ENCODE measurements around the gene AP1G1. TPM values are rescaled to one million over a fixed set of nuclear protein-coding genes. Genes with fewer than 3 reads are reported as not detected.

The AP1G1 gene
- total and polyA plus RNA-seq, 4 experiments from 2014 or later = 7.6 to 103 (median 57.0) TPM

- H3K4me3 ChIP-seq (ENCODE audit: low read length in 2 of 2) = no peak overlapping the region
- ChIA-PET POLR2A (ENCODE audit: partially characterized antibody) (no interaction called here), CTCF (ENCODE audit: partially characterized antibody) (interaction anchor here (1.5 kb wide), 1 partner anchor 112 kb away, joined by 4 read pairs; no protein-coding TSS in a partner anchor)
- H3K27me3 ChIP-seq (ENCODE audit: insufficient read depth, low read length) = no peaks in the 10 kb centered on the region
- Mint-ChIP-seq H3K27ac (peak overlapping the region in 1 of 7 donors; percentile 35), H3K4me3 (no peak overlapping the region), H3K27me3 (no peaks in the 10 kb centered on the region), H3K9me3 (no peaks in the 10 kb centered on the region), H3K36me3 (peaks cover 29 to 52% of the 10 kb centered on the region in 2 donors), H3K4me1 (peaks cover 6 to 16% (median 8%) of the 10 kb centered on the region in 4 donors)
- no peaks in the 10 kb centered on the region for H3K9me3 ChIP-seq (ENCODE audit: control insufficient read depth in 1 of 2, low read length in 2 of 2)
- no peaks in the 10 kb centered on the region for H3K4me1 ChIP-seq (ENCODE audit: insufficient read depth, low read length)
- DNase-seq = no peak
- intact Hi-C loops (cut with micrococcal nuclease) = no loop called here
- no peak overlapping the region for H3K27ac ChIP-seq (ENCODE audit: low read depth, low read length)
- H3K36me3 ChIP-seq (ENCODE audit: insufficient read depth, low read length) = peaks cover 23% of the 10 kb centered on the region
Measured at GRCh38 chr16:71769222-71769621, 39.4 kb downstream of the AP1G1 start.

GRCh38 chr16:71767060-71767900, 41.4 kb downstream of the AP1G1 start:
- no peak overlapping the region for H3K4me3 Mint-ChIP-seq
- intact Hi-C loops (cut with micrococcal nuclease) = no loop called here
- ChIA-PET POLR2A (ENCODE audit: partially characterized antibody) (no interaction called here), CTCF (ENCODE audit: partially characterized antibody) (interaction anchor here (1.2 kb wide), 2 partner anchors 116 to 996 kb away, joined by 3 read pairs; no protein-coding TSS in a partner anchor)
- no peaks in the 10 kb centered on the region for H3K9me3 ChIP-seq (ENCODE audit: control insufficient read depth in 1 of 2, low read length in 2 of 2)
- peak overlapping the region in 6 of 7 donors; percentile 1 to 71 (median 27) for H3K27ac Mint-ChIP-seq
- peaks cover 36 to 58% of the 10 kb centered on the region in 2 donors for H3K36me3 Mint-ChIP-seq
- H3K9me3 Mint-ChIP-seq = no peaks in the 10 kb centered on the region
- no peaks in the 10 kb centered on the region for H3K27me3 ChIP-seq (ENCODE audit: insufficient read depth, low read length)
- no peak for DNase-seq
- H3K36me3 ChIP-seq (ENCODE audit: insufficient read depth, low read length) = peaks cover 29% of the 10 kb centered on the region
- H3K4me1 Mint-ChIP-seq = peaks cover 6 to 16% (median 8%) of the 10 kb centered on the region in 4 donors
- no peak overlapping the region for H3K4me3 ChIP-seq (ENCODE audit: low read length in 2 of 2)
- H3K4me1 ChIP-seq (ENCODE audit: insufficient read depth, low read length) = no peaks in the 10 kb centered on the region
- H3K27me3 Mint-ChIP-seq = no peaks in the 10 kb centered on the region
- H3K27ac ChIP-seq (ENCODE audit: low read depth, low read length) = no peak overlapping the region

DNA sequence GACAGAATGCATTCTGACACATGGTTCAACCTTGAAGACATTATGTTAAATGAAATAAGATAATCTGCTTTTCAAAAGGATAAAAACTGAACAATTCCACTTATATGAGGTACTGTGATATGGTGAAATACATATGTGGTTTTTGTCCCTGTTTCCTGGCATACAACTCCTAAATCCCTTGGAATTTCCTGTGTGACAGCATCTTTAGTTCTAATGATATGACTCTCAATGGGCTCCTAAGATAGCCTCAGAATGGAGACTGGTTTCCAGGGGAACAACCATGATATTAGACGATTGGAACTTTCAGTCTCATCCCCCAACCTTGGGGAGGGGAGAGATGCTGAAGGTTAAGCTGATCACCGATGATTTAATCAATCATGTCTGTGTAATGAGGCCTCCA, 46.4 kb downstream of the AP1G1 start:
- no peaks in the 10 kb centered on the region for H3K27me3 ChIP-seq (ENCODE audit: insufficient read depth, low read length)
- CTCF ChIA-PET (ENCODE audit: partially characterized antibody) = interaction anchor here (1.2 to 1.5 kb wide), 2 partner anchors 120 to 199 kb away, joined by 3 to 4 read pairs; no protein-coding TSS in a partner anchor
- no peaks in the 10 kb centered on the region for H3K9me3 Mint-ChIP-seq
- no peak overlapping the region for H3K4me3 ChIP-seq (ENCODE audit: low read length in 2 of 2)
- no peaks in the 10 kb centered on the region for H3K27me3 Mint-ChIP-seq
- POLR2A ChIA-PET (ENCODE audit: partially characterized antibody) = interaction anchor here (1.4 kb wide), 1 partner anchor 119 kb away, joined by 4 read pairs; no protein-coding TSS in a partner anchor
- H3K4me1 Mint-ChIP-seq = peaks cover 0 to 10% (median 5%) of the 10 kb centered on the region in 4 donors
- H3K27ac ChIP-seq (ENCODE audit: low read depth, low read length) = no peak overlapping the region
- no peak for DNase-seq
- peaks cover 32 to 62% of the 10 kb centered on the region in 2 donors for H3K36me3 Mint-ChIP-seq
- no peak overlapping the region for H3K4me3 Mint-ChIP-seq
- H3K27ac Mint-ChIP-seq = peak overlapping the region in 1 of 7 donors; percentile 76
- intact Hi-C loops (cut with micrococcal nuclease) = no loop called here
- H3K36me3 ChIP-seq (ENCODE audit: insufficient read depth, low read length) = peaks cover 36% of the 10 kb centered on the region
- no peaks in the 10 kb centered on the region for H3K4me1 ChIP-seq (ENCODE audit: insufficient read depth, low read length)
- H3K9me3 ChIP-seq (ENCODE audit: control insufficient read depth in 1 of 2, low read length in 2 of 2) = no peaks in the 10 kb centered on the region

DNA sequence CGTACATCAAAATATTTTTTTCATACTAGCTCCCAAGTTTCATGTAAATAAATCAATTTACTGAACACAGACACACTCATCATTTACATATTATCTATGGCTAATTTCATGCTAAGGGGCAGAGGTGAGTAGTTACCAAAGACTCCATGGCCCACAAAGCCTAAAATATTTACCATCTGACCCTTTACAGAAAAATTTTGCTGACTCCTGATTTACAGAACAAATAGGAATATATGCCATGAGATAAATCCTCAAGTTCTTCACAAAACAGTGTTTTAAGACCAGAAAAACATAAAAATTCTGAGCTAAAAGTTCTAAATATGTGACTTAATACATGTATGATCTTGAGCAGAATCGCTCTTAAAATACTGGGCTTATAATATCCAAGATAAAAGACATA, 47.5 kb downstream of the AP1G1 start:
- peaks cover 0 to under 1% (median 0%) of the 10 kb centered on the region in 4 donors for H3K4me1 Mint-ChIP-seq
- Histone ChIP-seq H3K27ac (ENCODE audit: low read depth, low read length) (no peak overlapping the region), H3K27me3 (ENCODE audit: insufficient read depth, low read length) (no peaks in the 10 kb centered on the region), H3K36me3 (ENCODE audit: insufficient read depth, low read length) (peaks cover 40% of the 10 kb centered on the region), H3K9me3 (ENCODE audit: control insufficient read depth in 1 of 2, low read length in 2 of 2) (no peaks in the 10 kb centered on the region), H3K4me3 (ENCODE audit: low read length in 2 of 2) (no peak overlapping the region), H3K4me1 (ENCODE audit: insufficient read depth, low read length) (no peaks in the 10 kb centered on the region)
- intact Hi-C loops (cut with micrococcal nuclease) = no loop called here
- H3K9me3 Mint-ChIP-seq = no peaks in the 10 kb centered on the region
- DNase-seq = no peak
- H3K4me3 Mint-ChIP-seq = no peak overlapping the region
- peaks cover 41 to 69% of the 10 kb centered on the region in 2 donors for H3K36me3 Mint-ChIP-seq
- H3K27me3 Mint-ChIP-seq = no peaks in the 10 kb centered on the region
- ChIA-PET CTCF (ENCODE audit: partially characterized antibody) (interaction anchor here (1.1 kb wide), 1 partner anchor 121 kb away, joined by 3 read pairs; no protein-coding TSS in a partner anchor), POLR2A (ENCODE audit: partially characterized antibody) (interaction anchor here (1.4 kb wide), 1 partner anchor 120 kb away, joined by 4 read pairs; no protein-coding TSS in a partner anchor)
- H3K27ac Mint-ChIP-seq = no peak overlapping the region

- H3K4me3 Mint-ChIP-seq = no peak overlapping the region
- CTCF ChIA-PET (ENCODE audit: partially characterized antibody) = interaction anchor here (1.1 kb wide), 1 partner anchor 203 kb away, joined by 3 read pairs; no protein-coding TSS in a partner anchor
- H3K4me1 ChIP-seq (ENCODE audit: insufficient read depth, low read length) = no peaks in the 10 kb centered on the region
- intact Hi-C loops (cut with micrococcal nuclease) = no loop called here
- POLR2A ChIA-PET (ENCODE audit: partially characterized antibody) = interaction anchor here (0.7 to 1.1 kb wide), 2 partner anchors 22 to 50 kb away, joined by 3 read pairs; partner anchors contain the start of gene AP1G1
- no peak overlapping the region for H3K27ac ChIP-seq (ENCODE audit: low read depth, low read length)
- peaks cover 41% of the 10 kb centered on the region for H3K36me3 ChIP-seq (ENCODE audit: insufficient read depth, low read length)
- no peaks in the 10 kb centered on the region for H3K27me3 Mint-ChIP-seq
- H3K4me3 ChIP-seq (ENCODE audit: low read length in 2 of 2) = no peak overlapping the region
- peaks cover 0 to 1% (median under 1%) of the 10 kb centered on the region in 4 donors for H3K4me1 Mint-ChIP-seq
- no peaks in the 10 kb centered on the region for H3K9me3 Mint-ChIP-seq
- DNase-seq = no peak
- H3K27ac Mint-ChIP-seq = no peak overlapping the region
- no peaks in the 10 kb centered on the region for H3K27me3 ChIP-seq (ENCODE audit: insufficient read depth, low read length)
- H3K36me3 Mint-ChIP-seq = peaks cover 44 to 76% of the 10 kb centered on the region in 2 donors
- no peaks in the 10 kb centered on the region for H3K9me3 ChIP-seq (ENCODE audit: control insufficient read depth in 1 of 2, low read length in 2 of 2)
Measured at GRCh38 chr16:71758293-71758760, 50.3 kb downstream of the AP1G1 start.

DNA sequence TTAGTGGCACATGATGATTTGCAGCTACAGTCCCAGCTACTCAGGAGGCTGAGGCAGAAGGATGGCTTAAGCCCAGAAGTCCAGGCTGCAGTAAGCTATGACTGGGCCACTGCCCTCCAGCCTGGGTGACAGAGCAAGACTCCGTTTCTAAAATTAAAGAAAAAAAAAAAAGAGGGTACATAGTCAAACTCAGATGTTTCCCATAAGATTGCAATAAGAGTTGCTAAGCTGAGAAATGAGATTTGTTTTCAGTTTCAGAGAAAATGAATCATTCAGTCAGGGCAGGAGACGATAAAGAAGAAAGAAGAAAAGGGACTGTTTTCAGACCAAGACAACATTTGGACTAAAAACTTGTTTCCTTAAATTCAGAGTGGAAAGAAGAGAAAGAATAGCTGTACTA, 54.0 kb downstream of the AP1G1 start:
- no peaks in the 10 kb centered on the region for H3K4me1 ChIP-seq (ENCODE audit: insufficient read depth, low read length)
- DNase-seq = no peak
- CTCF ChIA-PET (ENCODE audit: partially characterized antibody) = interaction anchor here (1.1 to 2.7 kb wide), 4 partner anchors 10 to 207 kb away, joined by 3 to 9 read pairs (median 4); no protein-coding TSS in a partner anchor
- peaks cover 34% of the 10 kb centered on the region for H3K36me3 ChIP-seq (ENCODE audit: insufficient read depth, low read length)
- peaks cover 54 to 71% of the 10 kb centered on the region in 2 donors for H3K36me3 Mint-ChIP-seq
- H3K27me3 Mint-ChIP-seq = no peaks in the 10 kb centered on the region
- peak overlapping the region in 1 of 7 donors; percentile 59 for H3K27ac Mint-ChIP-seq
- no peaks in the 10 kb centered on the region for H3K9me3 ChIP-seq (ENCODE audit: control insufficient read depth in 1 of 2, low read length in 2 of 2)
- intact Hi-C loops (cut with micrococcal nuclease) = no loop called here
- H3K9me3 Mint-ChIP-seq = no peaks in the 10 kb centered on the region
- no peaks in the 10 kb centered on the region for H3K27me3 ChIP-seq (ENCODE audit: insufficient read depth, low read length)
- H3K4me3 ChIP-seq (ENCODE audit: low read length in 2 of 2) = no peak overlapping the region
- H3K4me1 Mint-ChIP-seq = peaks cover 0 to 4% (median 1%) of the 10 kb centered on the region in 4 donors
- no peak overlapping the region for H3K27ac ChIP-seq (ENCODE audit: low read depth, low read length)
- POLR2A ChIA-PET (ENCODE audit: partially characterized antibody) = no interaction called here
- no peak overlapping the region for H3K4me3 Mint-ChIP-seq

DNA sequence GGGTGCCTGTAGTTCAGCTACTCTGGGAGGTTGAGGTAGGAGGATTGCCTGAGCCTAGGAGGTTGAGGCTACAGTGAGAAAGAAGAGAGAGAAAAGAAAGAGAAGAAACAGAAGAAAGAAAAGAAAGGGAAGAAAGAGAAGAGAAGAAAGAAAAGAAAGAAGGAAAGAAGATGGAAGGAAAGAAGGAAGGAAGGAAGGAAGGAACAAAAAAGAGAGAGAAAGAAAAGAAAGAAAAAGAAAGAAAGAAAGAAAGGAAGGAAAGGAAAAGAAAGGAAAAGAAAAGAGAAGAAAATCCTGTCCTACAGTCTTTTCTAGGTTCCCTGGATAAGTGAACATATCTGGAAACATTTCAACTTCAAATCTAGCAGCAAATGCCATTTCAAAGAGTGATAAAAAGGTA, 54.5 kb downstream of the AP1G1 start:
- intact Hi-C loops (cut with micrococcal nuclease) = no loop called here
- no peaks in the 10 kb centered on the region for H3K4me1 ChIP-seq (ENCODE audit: insufficient read depth, low read length)
- H3K27me3 ChIP-seq (ENCODE audit: insufficient read depth, low read length) = no peaks in the 10 kb centered on the region
- H3K27ac ChIP-seq (ENCODE audit: low read depth, low read length) = no peak overlapping the region
- CTCF ChIA-PET (ENCODE audit: partially characterized antibody) = interaction anchor here (0.6 to 2.7 kb wide), 5 partner anchors 9 to 221 kb away, joined by 3 to 9 read pairs (median 4); no protein-coding TSS in a partner anchor
- H3K36me3 ChIP-seq (ENCODE audit: insufficient read depth, low read length) = peaks cover 39% of the 10 kb centered on the region
- Mint-ChIP-seq H3K4me1 (peaks cover 0 to 4% (median 1%) of the 10 kb centered on the region in 4 donors), H3K9me3 (no peaks in the 10 kb centered on the region), H3K36me3 (peaks cover 55 to 72% of the 10 kb centered on the region in 2 donors), H3K27me3 (no peaks in the 10 kb centered on the region), H3K4me3 (no peak overlapping the region), H3K27ac (peak overlapping the region in 5 of 7 donors; percentile 3 to 76 (median 57))
- no peak overlapping the region for H3K4me3 ChIP-seq (ENCODE audit: low read length in 2 of 2)
- no peak for DNase-seq
- no peaks in the 10 kb centered on the region for H3K9me3 ChIP-seq (ENCODE audit: control insufficient read depth in 1 of 2, low read length in 2 of 2)
- POLR2A ChIA-PET (ENCODE audit: partially characterized antibody) = no interaction called here

Measured in CD4-positive, alpha-beta memory T cell (primary cell).